ENCODE measurements around the gene OTOP2.
"Not testable (repeated sequence)": the region's sequence is repeated elsewhere in the genome, so short reads cannot be mapped to it uniquely, and the experiment has no call there.

OTOP2 gene

GRCh38 chr17:74964988-74965622 lies 41.0 kb downstream of the OTOP2 start:
- no peak overlapping the region for H3K4me3 ChIP-seq (ENCODE audit: low read depth, low read length)
- DNase-seq (ENCODE audit: low read depth), result no peak
- no peak for TF ChIP-seq CTCF (IDR thresholded peaks at IDR 0.05; ENCODE audit: low read depth, low read length, missing control alignments)
- in situ Hi-C loops (cut with HindIII; ENCODE audit: low sequenced_read_pairs), result no loop called here

GRCh38 chr17:74968361-74968780 lies 44.3 kb downstream of the OTOP2 start:
- in situ Hi-C loops (cut with HindIII; ENCODE audit: low sequenced_read_pairs), result no loop called here
- no peak for TF ChIP-seq CTCF (IDR thresholded peaks at IDR 0.05; ENCODE audit: low read depth, low read length, missing control alignments)
- no peak for DNase-seq (ENCODE audit: low read depth)
- no peak overlapping the region for H3K4me3 ChIP-seq (ENCODE audit: low read depth, low read length)

GRCh38 chr17:74969501-74969900 lies 45.4 kb downstream of the OTOP2 start:
- DNase-seq (ENCODE audit: low read depth); H3K4me3 ChIP-seq (ENCODE audit: low read depth, low read length); in situ Hi-C loops (cut with HindIII; ENCODE audit: low sequenced_read_pairs): not testable (repeated sequence)

- no peak overlapping the region for H3K4me3 ChIP-seq (ENCODE audit: low read depth, low read length)
- no peak for TF ChIP-seq CTCF (IDR thresholded peaks at IDR 0.05; ENCODE audit: low read depth, low read length, missing control alignments)
- in situ Hi-C loops (cut with HindIII; ENCODE audit: low sequenced_read_pairs), result no loop called here
- no peak for DNase-seq (ENCODE audit: low read depth)
These were observed 46.3 kb downstream of the OTOP2 start for GRCh38 chr17:74970395-74970794.

- no peak for TF ChIP-seq CTCF (IDR thresholded peaks at IDR 0.05; ENCODE audit: low read depth, low read length, missing control alignments)
- no peak for DNase-seq (ENCODE audit: low read depth)
- in situ Hi-C loops (cut with HindIII; ENCODE audit: low sequenced_read_pairs), result no loop called here
- no peak overlapping the region for H3K4me3 ChIP-seq (ENCODE audit: low read depth, low read length)
These were observed 47.2 kb downstream of the OTOP2 start for GRCh38 chr17:74971069-74971841.

- H3K4me3 ChIP-seq (ENCODE audit: low read depth, low read length), result no peak overlapping the region
- no peak for TF ChIP-seq CTCF (IDR thresholded peaks at IDR 0.05; ENCODE audit: low read depth, low read length, missing control alignments)
- no peak for DNase-seq (ENCODE audit: low read depth)
- in situ Hi-C loops (cut with HindIII; ENCODE audit: low sequenced_read_pairs), result no loop called here
These were observed 47.7 kb downstream of the OTOP2 start for GRCh38 chr17:74971842-74972106.
